DMS 273 treated with DMSO at 0.1 percent for 48 hours (cell line): Measurements from ENCODE around the gene TULP4.
A peak's percentile ranks its signal among the peaks of the same experiment; 100 is the strongest.

ENCODE experiments used
- DNase-seq: peaks from one replicate; lab custom pipeline; 2025; lab: John Stamatoyannopoulos, UW

The TULP4 gene

DNA sequence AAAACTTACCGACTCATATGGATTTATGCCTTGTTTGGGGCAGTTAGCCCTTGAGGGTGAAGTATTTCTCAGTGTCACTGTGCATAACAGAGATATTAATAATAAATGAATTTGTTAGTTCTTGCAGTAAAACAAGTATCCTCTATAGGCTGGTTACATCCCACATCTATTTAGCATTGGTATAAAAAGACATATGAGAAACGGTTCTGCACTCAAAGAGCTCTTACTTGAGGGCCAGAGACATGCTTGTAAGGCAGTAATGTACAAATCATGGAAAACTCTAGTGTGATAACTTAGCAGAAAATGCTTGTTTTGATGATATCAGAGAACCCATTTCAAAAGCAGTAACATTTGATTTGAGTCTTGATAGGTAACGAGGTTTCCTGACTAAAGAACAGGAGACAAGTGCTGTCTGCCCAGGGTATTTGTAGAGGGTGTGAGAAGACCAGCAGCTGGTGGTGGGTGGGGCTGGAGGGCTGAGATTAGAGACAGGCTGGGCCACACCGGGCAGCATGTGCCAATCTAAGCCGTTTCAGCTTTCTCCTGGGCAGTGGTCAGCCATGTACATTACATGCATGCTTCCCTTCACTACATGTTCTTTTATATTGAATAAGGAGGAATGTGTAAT is 46.3 kb downstream of the TULP4 start:
- peak; percentile 9 for DNase-seq

GRCh38 chr6:158361068-158361467 is 48.8 kb downstream of the TULP4 start:
- DNase-seq = no peak

- no peak for DNase-seq
These were observed 49.9 kb downstream of the TULP4 start for GRCh38 chr6:158361961-158362669.

- no peak for DNase-seq
These were observed 54.1 kb downstream of the TULP4 start for GRCh38 chr6:158366363-158366762.

- no peak for DNase-seq
These were observed 55.6 kb downstream of the TULP4 start for GRCh38 chr6:158367816-158368215.

DNA sequence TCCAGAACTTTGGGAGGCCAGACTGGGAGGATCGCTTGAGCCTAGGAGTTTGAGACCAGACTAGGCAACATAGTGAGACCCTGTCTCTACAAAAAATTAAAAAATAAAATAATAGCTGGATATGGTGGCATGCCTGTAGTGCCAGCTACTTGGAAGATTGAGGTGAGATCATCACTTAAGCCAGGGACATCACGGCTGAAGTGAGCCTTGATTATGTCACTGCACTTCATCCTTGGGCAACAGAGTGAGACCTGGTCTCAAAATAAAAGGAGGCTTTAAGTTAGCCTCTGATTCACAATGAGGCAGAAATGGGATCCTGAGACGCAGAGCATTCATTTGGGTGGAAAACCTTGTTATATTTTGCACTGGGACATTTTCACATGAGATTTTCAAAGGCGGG is 57.0 kb downstream of the TULP4 start:
- DNase-seq = no peak

DNA sequence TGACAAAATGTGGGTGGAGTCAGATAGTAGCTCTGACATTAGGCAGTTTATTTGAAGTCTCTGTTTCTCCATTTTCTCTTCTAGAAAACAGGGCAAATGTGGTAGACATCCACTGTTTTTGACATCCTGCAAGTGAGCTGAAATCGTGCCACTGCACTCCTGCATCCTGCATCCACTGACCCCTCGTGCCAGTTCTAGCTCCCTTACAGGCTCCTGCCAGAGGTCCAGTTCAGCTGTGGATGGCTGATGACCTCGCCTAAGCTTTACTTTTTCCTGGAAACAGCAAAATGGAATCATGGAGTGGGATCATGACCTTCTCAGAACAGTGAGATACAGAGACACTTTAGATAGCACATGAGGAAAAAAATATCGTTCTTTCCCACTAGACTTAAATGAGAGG is 58.5 kb downstream of the TULP4 start:
- DNase-seq = no peak

DNA sequence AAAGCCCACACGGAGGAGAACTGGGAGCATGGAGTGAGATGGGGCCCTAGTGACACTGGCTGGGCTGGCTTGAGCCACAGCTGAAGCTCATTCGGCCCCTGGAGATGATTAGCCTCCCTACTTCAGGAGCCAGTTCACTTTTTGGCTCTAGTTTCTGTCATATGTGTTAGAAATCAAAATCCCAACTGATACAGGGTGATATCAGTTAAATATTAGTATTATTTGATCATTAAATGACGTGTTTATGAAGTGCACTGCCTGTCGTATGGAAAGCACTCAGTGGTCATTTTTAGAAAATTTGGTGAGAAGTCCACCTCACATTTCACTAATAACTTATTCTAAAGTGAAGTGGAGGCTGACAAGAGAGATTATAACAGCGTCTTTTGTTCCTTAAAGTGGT is 59.0 kb downstream of the TULP4 start:
- no peak for DNase-seq

DNA sequence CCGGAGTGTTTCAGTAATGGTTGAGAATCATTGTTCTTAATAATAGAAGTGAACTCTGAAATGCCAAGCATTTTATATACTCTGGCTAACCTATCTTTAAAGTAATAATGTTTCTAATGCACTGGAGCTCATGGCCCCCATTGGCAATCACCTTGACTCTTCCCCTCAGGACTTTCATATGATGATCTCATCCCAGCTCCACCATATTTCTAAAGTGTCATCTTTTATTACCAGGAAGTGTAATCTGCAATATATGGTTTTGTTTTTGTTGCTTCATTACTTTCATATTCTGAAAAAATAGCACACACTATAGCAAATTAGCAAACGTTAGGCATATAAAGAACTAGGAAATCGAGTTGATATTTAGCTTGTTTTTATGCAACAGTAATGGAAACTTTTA is 60.3 kb downstream of the TULP4 start:
- DNase-seq = no peak

GRCh38 chr6:158373214-158373613 is 60.9 kb downstream of the TULP4 start:
- no peak for DNase-seq

DNA sequence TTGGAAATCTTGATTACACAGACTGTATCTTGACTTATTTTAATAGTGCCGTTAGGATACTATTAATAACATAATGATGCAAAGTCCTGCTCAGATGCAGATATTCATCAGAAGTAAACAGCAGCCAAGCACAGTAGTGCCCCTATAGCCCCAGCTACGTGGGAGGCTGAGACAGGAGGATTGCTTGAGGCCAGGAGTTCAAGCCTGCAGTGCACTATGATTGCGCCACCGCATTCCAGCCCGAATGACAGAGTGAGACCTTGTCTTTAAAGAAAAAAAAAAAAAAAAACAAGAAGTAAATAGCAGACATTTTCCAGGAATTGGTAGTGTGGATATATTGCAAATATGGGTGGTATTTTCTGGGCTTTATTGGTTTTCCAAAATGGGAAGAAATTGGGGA is 61.8 kb downstream of the TULP4 start:
- no peak for DNase-seq

GRCh38 chr6:158376631-158377081 is 64.4 kb downstream of the TULP4 start:
- peak; percentile 86 for DNase-seq

DNA sequence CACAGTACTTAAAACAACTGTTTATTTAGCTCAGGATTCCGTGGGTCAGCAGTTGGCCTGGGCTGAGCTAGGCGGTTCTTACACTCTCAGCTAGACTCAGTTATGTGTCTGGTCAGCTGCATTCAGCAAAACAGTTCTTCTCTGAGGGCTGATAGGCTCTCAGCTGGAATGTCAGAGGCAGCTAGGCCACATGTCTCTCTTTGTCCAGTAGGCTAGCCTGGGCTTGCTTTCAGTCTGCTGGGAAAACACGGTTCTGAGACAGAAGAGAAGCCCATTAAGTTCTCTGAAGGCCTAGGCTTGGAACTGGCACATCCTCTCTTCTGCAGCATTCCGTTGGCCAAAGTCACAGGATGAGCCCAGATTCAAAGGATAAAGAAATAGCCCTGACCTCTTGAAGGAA is 65.6 kb downstream of the TULP4 start:
- peak; percentile 38 for DNase-seq

DNA sequence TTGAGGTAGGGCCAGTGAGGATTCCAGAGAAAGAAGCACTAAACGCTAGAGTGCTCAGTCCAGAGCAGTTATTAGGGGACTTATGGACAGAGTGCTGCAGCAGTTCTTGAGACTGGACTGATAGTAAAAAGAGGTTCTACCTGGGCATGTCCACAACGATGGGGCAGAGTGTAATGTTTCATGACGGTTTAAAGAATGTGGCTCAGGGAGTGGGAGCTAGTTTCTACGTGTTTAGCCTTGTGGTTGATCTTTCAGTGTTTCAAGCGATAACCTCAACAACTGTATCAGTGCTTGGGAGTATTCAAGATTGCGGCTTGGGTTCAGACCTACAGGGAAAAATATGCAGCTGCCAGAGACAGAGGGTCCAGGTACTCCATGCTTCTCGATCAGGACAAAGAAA is 67.1 kb downstream of the TULP4 start:
- DNase-seq = no peak

- DNase-seq = no peak
These were observed 68.9 kb downstream of the TULP4 start for GRCh38 chr6:158381214-158381613.

GRCh38 chr6:158382491-158382890 is 70.2 kb downstream of the TULP4 start:
- no peak for DNase-seq

GRCh38 chr6:158383057-158383456 is 70.8 kb downstream of the TULP4 start:
- DNase-seq = no peak

DNA sequence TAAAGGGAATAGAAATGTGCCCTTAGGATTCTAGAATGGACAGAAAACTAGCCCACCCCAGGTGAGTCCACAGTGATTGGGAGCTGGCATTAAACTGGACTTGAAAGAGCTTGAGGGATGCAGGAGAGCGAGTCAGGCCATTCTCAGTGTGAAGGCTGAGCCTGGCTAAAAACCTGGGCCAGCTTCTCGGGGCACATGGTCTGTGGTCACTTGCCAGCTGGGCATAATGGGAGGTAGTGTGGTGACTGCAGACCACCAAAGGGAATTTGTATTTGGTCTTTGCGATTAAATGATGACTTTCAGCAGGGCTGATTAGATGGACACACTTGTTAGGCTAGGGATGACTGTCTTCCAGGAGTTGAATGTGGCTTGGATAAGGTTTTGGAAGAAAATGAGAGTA is 71.3 kb downstream of the TULP4 start:
- no peak for DNase-seq

- no peak for DNase-seq
These were observed 72.4 kb downstream of the TULP4 start for GRCh38 chr6:158384671-158385110.

- DNase-seq = no peak
These were observed 74.8 kb downstream of the TULP4 start for GRCh38 chr6:158387036-158387435.

DNA sequence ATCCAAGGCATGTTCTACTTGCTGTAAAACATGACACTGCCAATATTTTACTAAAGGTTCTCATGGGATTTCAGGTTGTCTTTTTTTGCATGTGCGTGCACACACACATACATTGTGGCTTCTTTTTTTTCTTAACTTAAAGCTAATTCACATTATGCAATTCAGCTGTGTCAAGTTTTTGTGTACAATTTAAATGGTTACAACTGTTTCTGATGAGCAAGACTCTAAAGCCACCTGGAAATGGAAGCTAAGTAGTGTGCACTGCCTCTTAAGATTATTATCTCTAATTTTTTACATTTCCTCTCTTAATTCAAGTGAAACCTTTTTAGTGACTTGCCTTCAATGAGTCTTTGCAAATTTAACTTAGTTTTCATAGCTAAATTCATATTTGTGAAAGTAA is 75.3 kb downstream of the TULP4 start:
- DNase-seq = no peak

DNA sequence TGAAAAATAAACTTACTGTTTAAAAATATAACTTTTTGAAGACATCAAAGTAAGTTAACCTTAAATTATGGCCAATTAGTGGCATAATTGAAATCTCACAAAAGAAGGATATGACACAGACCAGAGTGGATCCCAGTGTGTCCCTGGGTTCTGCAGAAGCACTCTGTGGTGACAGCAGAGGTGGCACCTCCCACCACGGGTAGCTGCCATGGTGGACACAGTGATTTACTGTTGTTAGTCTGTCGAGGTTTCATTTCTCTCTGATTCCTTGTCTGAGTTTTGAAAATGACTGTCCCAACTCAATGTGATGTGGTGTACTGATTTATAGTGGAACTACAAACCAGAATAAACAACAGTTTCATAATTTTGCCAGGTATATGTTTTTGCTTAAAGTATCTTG is 76.5 kb downstream of the TULP4 start:
- no peak for DNase-seq

- DNase-seq = no peak
These were observed 77.1 kb downstream of the TULP4 start for GRCh38 chr6:158389193-158389919.
